AG04450 (cell line): ENCODE results near the gene CACNA1F. TPM values are rescaled to one million over a fixed set of nuclear protein-coding genes. Genes with fewer than 3 reads are reported as not detected.

ENCODE experiments used
- CTCF ChIA-PET: fragments of 300-600, 350-600 bp; formaldehyde crosslinking; extraction: SDS; loops from one replicate; lab custom pipeline; 2022; ENCODE audit warnings: antibody characterized with exemption, inconsistent platforms; lab: Charles Lee
- POLR2A ChIA-PET: fragments of 350-600 bp; formaldehyde crosslinking; extraction: SDS; loops from one replicate; lab custom pipeline; 2021; ENCODE audit warnings: antibody characterized with exemption, inconsistent platforms; lab: Yijun Ruan, JAX
- DNase-seq: peaks from one replicate; pipeline ENCODE4 v3.0.0-alpha.2; 2011; ENCODE audit warnings: low read depth, low spot score
- H3K27ac ChIP-seq: one replicate; pipeline ENCODE4 v1.5.1; 2012; ENCODE audit warnings: low read depth, low read length, control low read depth
- H3K27me3 ChIP-seq: one replicate; pipeline ENCODE4 v1.6.0; 2012; ENCODE audit warnings: low read length; ENCODE audit not compliant: control insufficient read depth, insufficient read depth
- H3K4me3 ChIP-seq: 2 replicates; pipeline ENCODE4 v1.5.1; 2011; ENCODE audit warnings: mild to moderate bottlenecking, low read depth, low read length, control low read depth
- H3K9me3 ChIP-seq: 2 replicates; pipeline ENCODE4 v1.5.1; 2012; ENCODE audit warnings: low read length; ENCODE audit not compliant: control insufficient read depth, insufficient read depth
- CTCF ChIP-seq: IDR thresholded peaks from 2 replicates; pipeline ENCODE4 v1.5.1; 2011; ENCODE audit warnings: low read depth, low read length, control low read depth, inconsistent platforms
- polyA plus RNA-seq: library from polyadenylated mRNA; depleted of rRNA; stranded (reverse); fragments of >200 nt; gene quantifications from 2 replicates; pipeline ENCODE4 v1.2.3, GENCODE V29; 2011

Gene CACNA1F
- polyA plus RNA-seq, 1 experiment = not detected

GRCh38 chrX:49251325-49251724 lies 18.2 kb upstream of the CACNA1F start:
- H3K4me3 ChIP-seq = no peak overlapping the region
- H3K9me3 ChIP-seq = no peaks in the 10 kb centered on the region
- POLR2A ChIA-PET = no interaction called here
- no peaks in the 10 kb centered on the region for H3K27me3 ChIP-seq
- TF ChIP-seq CTCF = no peak
- H3K27ac ChIP-seq = no peak overlapping the region
- DNase-seq = no peak
- CTCF ChIA-PET = no interaction called here

- no peak for DNase-seq
Measured at GRCh38 chrX:49250578-49250977, 17.4 kb upstream of the CACNA1F start.

GRCh38 chrX:49250066-49250465 lies 16.9 kb upstream of the CACNA1F start:
- CTCF ChIA-PET = no interaction called here
- no peak for DNase-seq
- Histone ChIP-seq H3K27me3 (no peaks in the 10 kb centered on the region), H3K27ac (no peak overlapping the region), H3K4me3 (no peak overlapping the region), H3K9me3 (no peaks in the 10 kb centered on the region)
- POLR2A ChIA-PET = interaction anchor here (1.6 kb wide), 1 partner anchor 19 kb away, joined by 4 read pairs; the partner anchor contains the start of gene PPP1R3F
- TF ChIP-seq CTCF = no peak

More at GRCh38 chrX:49250578-49250977, 17.4 kb upstream of the CACNA1F start:
- Histone ChIP-seq H3K4me3 (no peak overlapping the region), H3K27me3 (no peaks in the 10 kb centered on the region), H3K9me3 (no peaks in the 10 kb centered on the region), H3K27ac (no peak overlapping the region)
- ChIA-PET CTCF (no interaction called here), POLR2A (interaction anchor here (1.6 kb wide), 1 partner anchor 19 kb away, joined by 4 read pairs; the partner anchor contains the start of gene PPP1R3F)
- no peak for TF ChIP-seq CTCF

- DNase-seq = no peak
- POLR2A ChIA-PET = interaction anchor here (1.6 kb wide), 1 partner anchor 20 kb away, joined by 4 read pairs; the partner anchor contains the start of gene PPP1R3F
Measured at GRCh38 chrX:49249616-49250015, 16.5 kb upstream of the CACNA1F start.

More at GRCh38 chrX:49249616-49250015, 16.5 kb upstream of the CACNA1F start:
- no peak overlapping the region for H3K4me3 ChIP-seq
- CTCF ChIA-PET = interaction anchor here (0.9 kb wide), 1 partner anchor 20 kb away, joined by 3 read pairs; the partner anchor contains the start of gene PPP1R3F
- H3K9me3 ChIP-seq = no peaks in the 10 kb centered on the region
- no peak for TF ChIP-seq CTCF
- no peaks in the 10 kb centered on the region for H3K27me3 ChIP-seq
- H3K27ac ChIP-seq = no peak overlapping the region
